Thyroid gland (tissue), 4 donors: ENCODE data around the gene KRT79.

Source experiments
- CTCF ChIP-seq, 6 experiments: fragments of 200-600 bp in 3 of 6; fragments of 450-650 bp in 3 of 6; sonication (generic) in 3 of 6; IDR thresholded peaks; one replicate each; pipeline ENCODE4 v1.5.1; 2016 to 2019; ENCODE audit warnings: antibody characterized with exemption in 6 of 6, mild to moderate bottlenecking in 2 of 6, inconsistent platforms in 1 of 6, moderate library complexity in 1 of 6
- POLR2A ChIP-seq, 2 donors: fragments of 450-650 bp; IDR thresholded peaks; one replicate each; pipeline ENCODE4 v1.6.1; 2017; ENCODE audit warnings: antibody characterized with exemption in 2 of 2, mild to moderate bottlenecking in 2 of 2, moderate library complexity in 1 of 2

- TF ChIP-seq CTCF (IDR thresholded peaks at IDR 0.05) = no peak
- TF ChIP-seq POLR2A (IDR thresholded peaks at IDR 0.05) = no peak
Observed at GRCh38 chr12:52812073-52812400, 22.1 kb downstream of the KRT79 start.
